Measurements from ENCODE around the gene TBC1D12. TPM values are rescaled to one million over a fixed set of nuclear protein-coding genes. Genes with fewer than 3 reads are reported as not detected.

TBC1D12 gene
- total RNA-seq, 1 experiment from 2014 or later = 5.8 TPM

DNA sequence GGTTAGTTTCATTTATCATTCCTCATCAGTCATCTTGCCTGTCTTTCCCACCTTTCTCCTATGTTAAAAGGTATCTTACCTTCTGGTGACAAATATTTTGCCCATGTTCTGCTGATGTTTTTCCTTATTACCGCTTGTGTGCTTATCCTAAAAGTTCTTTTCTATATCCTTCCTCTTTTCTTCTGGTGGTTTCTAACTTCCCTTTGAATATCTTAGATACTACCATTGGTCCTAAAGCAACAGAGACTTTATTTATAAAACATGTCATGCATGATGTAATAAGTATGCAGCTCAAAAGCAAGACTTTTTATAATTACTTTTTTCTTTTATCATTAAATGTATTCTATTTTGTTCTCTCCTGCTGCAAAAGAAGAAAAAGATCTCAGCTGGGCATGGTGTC lies 24.8 kb downstream of the TBC1D12 start:
- intact Hi-C loops (cut with micrococcal nuclease; ENCODE audit: unreplicated experiment) = no loop called here
- CTCF ChIA-PET = interaction anchor here (0.7 kb wide), 1 partner anchor 72 kb away, joined by 4 read pairs; no protein-coding TSS in a partner anchor

DNA sequence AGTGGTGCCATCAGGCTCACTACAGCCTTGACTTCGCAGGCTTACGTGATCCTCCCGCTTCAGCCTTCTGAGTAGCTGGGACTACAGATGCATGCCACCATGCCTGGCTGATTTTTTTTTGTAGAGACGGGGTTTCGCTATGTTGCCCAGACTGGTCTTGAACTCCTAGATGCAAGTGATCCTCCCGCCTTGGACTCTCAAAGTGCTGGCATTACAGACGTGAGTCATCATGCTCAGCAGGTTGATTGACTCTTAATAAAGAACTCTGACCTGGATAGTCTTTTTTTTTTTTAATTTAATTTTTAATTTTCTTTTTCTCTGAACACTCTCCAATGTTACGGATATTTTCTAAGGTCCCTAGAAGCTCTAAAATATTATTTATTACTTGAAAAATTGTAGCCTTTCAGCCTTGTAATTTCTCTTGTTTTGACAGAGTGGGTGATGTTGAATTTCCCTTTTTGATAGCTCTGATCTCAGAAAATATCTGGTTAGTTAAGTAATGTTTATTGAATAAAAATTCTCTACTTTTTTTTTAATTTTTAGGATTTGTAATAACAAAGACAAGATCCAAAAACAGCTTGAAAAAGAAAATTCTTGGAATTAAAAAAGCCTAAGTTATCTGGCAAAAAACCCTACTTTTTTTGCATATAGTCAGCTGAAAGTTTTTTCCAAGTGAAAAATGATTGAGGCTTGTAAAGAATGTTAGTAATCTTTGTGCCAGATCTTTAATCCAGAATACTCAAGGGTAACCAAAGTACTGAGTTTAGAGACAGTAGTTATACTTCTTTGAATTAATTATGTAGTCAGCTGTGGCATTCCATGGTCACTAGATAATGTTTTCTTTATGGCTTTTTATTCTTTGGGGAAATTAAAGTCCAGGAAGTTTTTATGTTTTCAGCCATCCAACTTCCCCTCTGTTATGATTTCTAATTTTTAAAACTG lies 26.7 kb downstream of the TBC1D12 start:
- no peak for DNase-seq
- TF ChIP-seq, protein P1, sequence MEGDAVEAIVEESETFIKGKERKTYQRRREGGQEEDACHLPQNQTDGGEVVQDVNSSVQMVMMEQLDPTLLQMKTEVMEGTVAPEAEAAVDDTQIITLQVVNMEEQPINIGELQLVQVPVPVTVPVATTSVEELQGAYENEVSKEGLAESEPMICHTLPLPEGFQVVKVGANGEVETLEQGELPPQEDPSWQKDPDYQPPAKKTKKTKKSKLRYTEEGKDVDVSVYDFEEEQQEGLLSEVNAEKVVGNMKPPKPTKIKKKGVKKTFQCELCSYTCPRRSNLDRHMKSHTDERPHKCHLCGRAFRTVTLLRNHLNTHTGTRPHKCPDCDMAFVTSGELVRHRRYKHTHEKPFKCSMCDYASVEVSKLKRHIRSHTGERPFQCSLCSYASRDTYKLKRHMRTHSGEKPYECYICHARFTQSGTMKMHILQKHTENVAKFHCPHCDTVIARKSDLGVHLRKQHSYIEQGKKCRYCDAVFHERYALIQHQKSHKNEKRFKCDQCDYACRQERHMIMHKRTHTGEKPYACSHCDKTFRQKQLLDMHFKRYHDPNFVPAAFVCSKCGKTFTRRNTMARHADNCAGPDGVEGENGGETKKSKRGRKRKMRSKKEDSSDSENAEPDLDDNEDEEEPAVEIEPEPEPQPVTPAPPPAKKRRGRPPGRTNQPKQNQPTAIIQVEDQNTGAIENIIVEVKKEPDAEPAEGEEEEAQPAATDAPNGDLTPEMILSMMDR (IDR thresholded peaks at IDR 0.05; ENCODE audit: unreplicated experiment) = no peak
- intact Hi-C loops (cut with micrococcal nuclease; ENCODE audit: unreplicated experiment) = no loop called here
- Mint-ChIP-seq H3K36me3 (ENCODE audit: insufficient read depth, unreplicated experiment) (no peaks in the 10 kb centered on the region), H3K9me3 (ENCODE audit: low read depth, unreplicated experiment) (no peaks in the 10 kb centered on the region), H3K4me1 (ENCODE audit: low read depth, unreplicated experiment) (no peaks in the 10 kb centered on the region), H3K27me3 (ENCODE audit: unreplicated experiment) (no peaks in the 10 kb centered on the region), H3K27ac (ENCODE audit: unreplicated experiment) (no peak overlapping the region), H3K4me3 (ENCODE audit: low read depth, unreplicated experiment) (no peak overlapping the region)
- CTCF ChIA-PET = no interaction called here
- BruUV-seq (replicated peaks) = no TSS peak

More for the DNA sequence above, 24.8 kb downstream of the TBC1D12 start:
- no peak for DNase-seq
- Mint-ChIP-seq H3K4me3 (ENCODE audit: low read depth, unreplicated experiment) (no peak overlapping the region), H3K27me3 (ENCODE audit: unreplicated experiment) (no peaks in the 10 kb centered on the region), H3K9me3 (ENCODE audit: low read depth, unreplicated experiment) (no peaks in the 10 kb centered on the region), H3K36me3 (ENCODE audit: insufficient read depth, unreplicated experiment) (no peaks in the 10 kb centered on the region), H3K4me1 (ENCODE audit: low read depth, unreplicated experiment) (no peaks in the 10 kb centered on the region), H3K27ac (ENCODE audit: unreplicated experiment) (no peak overlapping the region)
- TF ChIP-seq, protein P1 (IDR thresholded peaks at IDR 0.05; ENCODE audit: unreplicated experiment) = no peak
- no TSS peak for BruUV-seq (replicated peaks)

DNA sequence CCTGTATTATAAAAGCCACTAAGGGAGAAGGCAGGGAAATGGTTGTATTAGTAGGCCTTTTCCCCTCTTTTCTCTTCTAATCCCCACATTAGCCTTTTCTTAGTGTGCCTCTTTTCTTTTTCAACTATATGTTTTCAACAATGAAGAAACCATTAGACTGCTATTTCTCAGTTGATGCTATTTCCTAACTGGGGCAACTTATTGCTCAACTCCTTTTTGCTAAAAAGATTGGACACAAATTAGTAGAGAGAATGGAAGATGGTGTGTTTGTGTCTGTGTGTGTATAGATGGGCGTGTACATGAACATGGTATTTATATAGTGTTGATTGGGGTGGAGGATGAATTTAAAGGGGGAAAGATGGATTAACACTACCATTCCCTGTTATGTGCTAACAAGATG lies 28.4 kb downstream of the TBC1D12 start:
- Mint-ChIP-seq H3K27ac (ENCODE audit: unreplicated experiment) (peak overlapping the region; percentile 20), H3K4me1 (ENCODE audit: low read depth, unreplicated experiment) (no peaks in the 10 kb centered on the region), H3K9me3 (ENCODE audit: low read depth, unreplicated experiment) (no peaks in the 10 kb centered on the region), H3K27me3 (ENCODE audit: unreplicated experiment) (no peaks in the 10 kb centered on the region), H3K4me3 (ENCODE audit: low read depth, unreplicated experiment) (no peak overlapping the region), H3K36me3 (ENCODE audit: insufficient read depth, unreplicated experiment) (no peaks in the 10 kb centered on the region)
- no peak for DNase-seq
- intact Hi-C loops (cut with micrococcal nuclease; ENCODE audit: unreplicated experiment) = no loop called here
- no TSS peak for BruUV-seq (replicated peaks)
- TF ChIP-seq, protein P1 (IDR thresholded peaks at IDR 0.05; ENCODE audit: unreplicated experiment) = no peak
- CTCF ChIA-PET = interaction anchor here (1.1 kb wide), 1 partner anchor 13 kb away, joined by 6 read pairs; no protein-coding TSS in a partner anchor

DNA sequence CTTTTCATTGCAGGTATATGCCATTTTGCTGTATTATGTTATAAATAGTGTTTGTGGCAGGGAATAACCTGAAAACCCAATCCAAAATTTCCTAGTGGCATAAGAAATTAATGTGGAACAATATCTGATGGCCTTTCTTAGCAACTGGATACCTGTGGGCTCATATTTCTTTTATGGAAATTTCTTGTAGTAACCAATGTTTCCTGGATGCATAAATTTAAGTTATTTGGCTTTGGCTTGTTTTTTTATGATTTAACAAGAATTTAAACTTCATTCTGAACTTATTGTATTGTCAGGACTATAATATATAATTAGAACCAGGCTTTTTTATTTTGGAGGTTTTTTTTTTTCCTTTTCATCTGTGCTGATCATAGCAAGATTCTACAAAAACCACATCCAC lies 30.1 kb downstream of the TBC1D12 start:
- CTCF ChIA-PET = no interaction called here
- BruUV-seq (replicated peaks) = no TSS peak
- no peaks in the 10 kb centered on the region for H3K36me3 Mint-ChIP-seq (ENCODE audit: insufficient read depth, unreplicated experiment)
- no peak overlapping the region for H3K27ac Mint-ChIP-seq (ENCODE audit: unreplicated experiment)
- intact Hi-C loops (cut with micrococcal nuclease; ENCODE audit: unreplicated experiment) = no loop called here
- no peak overlapping the region for H3K4me3 Mint-ChIP-seq (ENCODE audit: low read depth, unreplicated experiment)
- DNase-seq = no peak
- H3K4me1 Mint-ChIP-seq (ENCODE audit: low read depth, unreplicated experiment) = no peaks in the 10 kb centered on the region
- TF ChIP-seq, protein P1 (IDR thresholded peaks at IDR 0.05; ENCODE audit: unreplicated experiment) = no peak
- no peaks in the 10 kb centered on the region for H3K27me3 Mint-ChIP-seq (ENCODE audit: unreplicated experiment)
- H3K9me3 Mint-ChIP-seq (ENCODE audit: low read depth, unreplicated experiment) = peaks cover under 1% of the 10 kb centered on the region
